DOHH2 (cell line): ENCODE measurements around the gene PPP2R5A.

ENCODE experiments used
- EZH2phosphoT487 ChIP-seq: fragments of 200-600 bp; sonication (generic); IDR thresholded peaks from 2 replicates; pipeline ENCODE4 v1.6.1; 2017; ENCODE audit warnings: borderline replicate concordance, mild to moderate bottlenecking, antibody characterized with exemption, low read length, moderate library complexity, mixed read lengths
- TF ChIP-seq, protein P1 (sequence below): fragments of 200-600 bp; sonication (generic); IDR thresholded peaks from one replicate; pipeline ENCODE4 v1.5.1; 2014; ENCODE audit warnings: antibody characterized with exemption, mild to moderate bottlenecking, low read depth, low read length; ENCODE audit not compliant: poor library complexity, severe bottlenecking

DNA sequence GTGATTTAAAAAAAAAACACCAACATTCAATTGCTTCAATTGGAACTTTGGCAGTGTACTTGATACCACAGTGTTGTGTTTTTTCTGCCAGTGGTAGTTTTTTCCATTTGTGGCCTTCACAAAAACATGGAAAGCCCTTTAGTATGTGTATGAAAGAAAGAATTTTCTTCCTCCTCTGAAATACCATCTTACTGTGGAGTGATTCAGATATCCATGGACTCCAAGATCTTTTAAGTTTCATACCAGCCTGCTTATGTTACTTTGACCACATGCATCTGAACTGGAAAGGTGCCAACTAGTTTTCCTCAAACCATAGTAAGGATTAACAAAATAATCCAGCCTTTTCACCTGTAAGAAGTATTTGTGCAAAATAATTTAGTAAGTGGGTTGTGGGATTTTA lies 3.4 kb downstream of the PPP2R5A start:
- TF ChIP-seq, protein P1, sequence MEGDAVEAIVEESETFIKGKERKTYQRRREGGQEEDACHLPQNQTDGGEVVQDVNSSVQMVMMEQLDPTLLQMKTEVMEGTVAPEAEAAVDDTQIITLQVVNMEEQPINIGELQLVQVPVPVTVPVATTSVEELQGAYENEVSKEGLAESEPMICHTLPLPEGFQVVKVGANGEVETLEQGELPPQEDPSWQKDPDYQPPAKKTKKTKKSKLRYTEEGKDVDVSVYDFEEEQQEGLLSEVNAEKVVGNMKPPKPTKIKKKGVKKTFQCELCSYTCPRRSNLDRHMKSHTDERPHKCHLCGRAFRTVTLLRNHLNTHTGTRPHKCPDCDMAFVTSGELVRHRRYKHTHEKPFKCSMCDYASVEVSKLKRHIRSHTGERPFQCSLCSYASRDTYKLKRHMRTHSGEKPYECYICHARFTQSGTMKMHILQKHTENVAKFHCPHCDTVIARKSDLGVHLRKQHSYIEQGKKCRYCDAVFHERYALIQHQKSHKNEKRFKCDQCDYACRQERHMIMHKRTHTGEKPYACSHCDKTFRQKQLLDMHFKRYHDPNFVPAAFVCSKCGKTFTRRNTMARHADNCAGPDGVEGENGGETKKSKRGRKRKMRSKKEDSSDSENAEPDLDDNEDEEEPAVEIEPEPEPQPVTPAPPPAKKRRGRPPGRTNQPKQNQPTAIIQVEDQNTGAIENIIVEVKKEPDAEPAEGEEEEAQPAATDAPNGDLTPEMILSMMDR = no peak
- no peak for TF ChIP-seq EZH2phosphoT487
